ENCODE measurements around the gene PTPRM. TPM values are rescaled to one million over a fixed set of nuclear protein-coding genes. Genes with fewer than 3 reads are reported as not detected.

The PTPRM gene
- polyA plus RNA-seq (ENCODE audit: insufficient read length in 10 of 10) = 10 to 100 TPM; 64.2 to 99.9 (median 85.1) TPM
- long read RNA-seq, donor 1, partial matches to known transcripts = 17 of 17 reads
- long read RNA-seq, donor 1, other reads (novel, unspliced or antisense) = 0 of 17 reads
- long read RNA-seq, donor 2, partial matches to known transcripts = 9 of 9 reads
- long read RNA-seq, donor 2, other reads (novel, unspliced or antisense) = 0 of 9 reads
- long read RNA-seq, donor 3 = 0 reads
- long read RNA-seq, donor 4, partial matches to known transcripts = 6 of 6 reads
- long read RNA-seq, donor 4, other reads (novel, unspliced or antisense) = 0 of 6 reads
- long read RNA-seq, donor 5, partial matches to known transcripts = 18 of 18 reads
- long read RNA-seq, donor 5, other reads (novel, unspliced or antisense) = 0 of 18 reads
- long read RNA-seq, donor 6, partial matches to known transcripts = 18 of 18 reads
- long read RNA-seq, donor 6, other reads (novel, unspliced or antisense) = 0 of 18 reads
- long read RNA-seq, donor 7, partial matches to known transcripts = 11 of 11 reads
- long read RNA-seq, donor 7, other reads (novel, unspliced or antisense) = 0 of 11 reads
- long read RNA-seq, donor 8, partial matches to known transcripts = 5 of 5 reads
- long read RNA-seq, donor 8, other reads (novel, unspliced or antisense) = 0 of 5 reads
- long read RNA-seq, donor 9 = 0 reads

- peak; percentile 89 to 92 (median 89) for DNase-seq
Observed at GRCh38 chr18:7566567-7567473, at the start of gene PTPRM. Gene PTPRM (plus strand): TSS chr18:7567316. CDS start chr18:7567819, 503 bp downstream.

GRCh38 chr18:7517852-7518251 is 49.3 kb upstream of the PTPRM start:
- DNase-seq = no peak

- no peak for DNase-seq
Observed at GRCh38 chr18:7520200-7520785, 46.8 kb upstream of the PTPRM start.

- DNase-seq = no peak
Observed at GRCh38 chr18:7521226-7521856, 45.8 kb upstream of the PTPRM start.

GRCh38 chr18:7523772-7524171 is 43.3 kb upstream of the PTPRM start:
- no peak for DNase-seq

GRCh38 chr18:7524786-7525185 is 42.3 kb upstream of the PTPRM start:
- DNase-seq = no peak

- DNase-seq = no peak
Observed at GRCh38 chr18:7532942-7533341, 34.2 kb upstream of the PTPRM start.

GRCh38 chr18:7535436-7536205 is 31.5 kb upstream of the PTPRM start:
- DNase-seq = no peak

GRCh38 chr18:7537145-7537544 is 30.0 kb upstream of the PTPRM start:
- DNase-seq = no peak

- no peak for DNase-seq
Observed at GRCh38 chr18:7541835-7542234, 25.3 kb upstream of the PTPRM start.

GRCh38 chr18:7544686-7545085 is 22.4 kb upstream of the PTPRM start:
- no peak for DNase-seq

GRCh38 chr18:7545734-7546133 is 21.4 kb upstream of the PTPRM start:
- peak in 2 of 3 donors; percentile 16 to 32 for DNase-seq

- no peak for DNase-seq
Observed at GRCh38 chr18:7548221-7548620, 18.9 kb upstream of the PTPRM start.

- no peak for DNase-seq
Observed at GRCh38 chr18:7548721-7549120, 18.4 kb upstream of the PTPRM start.

GRCh38 chr18:7557973-7558372 is 9.1 kb upstream of the PTPRM start:
- DNase-seq = no peak

GRCh38 chr18:7558769-7559168 is 8.3 kb upstream of the PTPRM start:
- no peak for DNase-seq

- no peak for DNase-seq
Observed at GRCh38 chr18:7559709-7560319, 7.3 kb upstream of the PTPRM start.

GRCh38 chr18:7561909-7562460 is 5.1 kb upstream of the PTPRM start:
- no peak for DNase-seq

GRCh38 chr18:7562491-7562890 is 4.6 kb upstream of the PTPRM start:
- DNase-seq = no peak

GRCh38 chr18:7565677-7566076 is 1.4 kb upstream of the PTPRM start:
- peak in 1 of 3 donors; percentile 22 for DNase-seq

All from muscle of back (tissue), 13 donors.